ENCODE data around the gene ZGLP1.

DNA sequence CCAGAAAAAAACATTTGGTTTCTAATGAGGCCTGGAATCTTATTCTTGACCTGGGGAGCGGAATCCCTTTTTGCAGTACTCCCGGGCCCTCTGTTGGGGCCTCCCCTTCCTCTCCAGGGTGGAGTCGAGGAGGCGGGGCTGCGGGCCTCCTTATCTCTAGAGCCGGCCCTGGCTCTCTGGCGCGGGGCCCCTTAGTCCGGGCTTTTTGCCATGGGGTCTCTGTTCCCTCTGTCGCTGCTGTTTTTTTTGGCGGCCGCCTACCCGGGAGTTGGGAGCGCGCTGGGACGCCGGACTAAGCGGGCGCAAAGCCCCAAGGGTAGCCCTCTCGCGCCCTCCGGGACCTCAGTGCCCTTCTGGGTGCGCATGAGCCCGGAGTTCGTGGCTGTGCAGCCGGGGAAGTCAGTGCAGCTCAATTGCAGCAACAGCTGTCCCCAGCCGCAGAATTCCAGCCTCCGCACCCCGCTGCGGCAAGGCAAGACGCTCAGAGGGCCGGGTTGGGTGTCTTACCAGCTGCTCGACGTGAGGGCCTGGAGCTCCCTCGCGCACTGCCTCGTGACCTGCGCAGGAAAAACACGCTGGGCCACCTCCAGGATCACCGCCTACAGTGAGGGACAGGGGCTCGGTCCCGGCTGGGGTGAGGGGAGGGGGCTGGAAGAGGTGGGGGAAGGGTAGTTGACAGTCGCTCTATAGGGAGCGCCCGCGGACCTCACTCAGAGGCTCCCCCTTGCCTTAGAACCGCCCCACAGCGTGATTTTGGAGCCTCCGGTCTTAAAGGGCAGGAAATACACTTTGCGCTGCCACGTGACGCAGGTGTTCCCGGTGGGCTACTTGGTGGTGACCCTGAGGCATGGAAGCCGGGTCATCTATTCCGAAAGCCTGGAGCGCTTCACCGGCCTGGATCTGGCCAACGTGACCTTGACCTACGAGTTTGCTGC lies 22.5 kb downstream of the ZGLP1 start, which contains the start of gene ICAM4:
- TF ChIP-seq POLR2A (IDR thresholded peaks at IDR 0.05; ENCODE audit: low read depth) = no peak
- TF ChIP-seq, protein P1, sequence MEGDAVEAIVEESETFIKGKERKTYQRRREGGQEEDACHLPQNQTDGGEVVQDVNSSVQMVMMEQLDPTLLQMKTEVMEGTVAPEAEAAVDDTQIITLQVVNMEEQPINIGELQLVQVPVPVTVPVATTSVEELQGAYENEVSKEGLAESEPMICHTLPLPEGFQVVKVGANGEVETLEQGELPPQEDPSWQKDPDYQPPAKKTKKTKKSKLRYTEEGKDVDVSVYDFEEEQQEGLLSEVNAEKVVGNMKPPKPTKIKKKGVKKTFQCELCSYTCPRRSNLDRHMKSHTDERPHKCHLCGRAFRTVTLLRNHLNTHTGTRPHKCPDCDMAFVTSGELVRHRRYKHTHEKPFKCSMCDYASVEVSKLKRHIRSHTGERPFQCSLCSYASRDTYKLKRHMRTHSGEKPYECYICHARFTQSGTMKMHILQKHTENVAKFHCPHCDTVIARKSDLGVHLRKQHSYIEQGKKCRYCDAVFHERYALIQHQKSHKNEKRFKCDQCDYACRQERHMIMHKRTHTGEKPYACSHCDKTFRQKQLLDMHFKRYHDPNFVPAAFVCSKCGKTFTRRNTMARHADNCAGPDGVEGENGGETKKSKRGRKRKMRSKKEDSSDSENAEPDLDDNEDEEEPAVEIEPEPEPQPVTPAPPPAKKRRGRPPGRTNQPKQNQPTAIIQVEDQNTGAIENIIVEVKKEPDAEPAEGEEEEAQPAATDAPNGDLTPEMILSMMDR (IDR thresholded peaks at IDR 0.05) = no peak

All from esophagus muscularis mucosa (tissue), 3 donors.